WI38 (cell line): Measurements from ENCODE around the gene MAD1L1.

Experiments used
- H3K4me3 ChIP-seq: 2 replicates; pipeline ENCODE4 v1.5.1; 2011; ENCODE audit warnings: low read depth, mild to moderate bottlenecking, control low read depth, low read length
- TF ChIP-seq, protein P1 (sequence below): IDR thresholded peaks from 2 replicates; pipeline ENCODE4 v1.5.1; 2012; ENCODE audit warnings: low read depth, mild to moderate bottlenecking, control low read depth, low read length

Gene MAD1L1

GRCh38 chr7:2210551-2211258 lies 22.0 kb downstream of the MAD1L1 start:
- no peak overlapping the region for H3K4me3 ChIP-seq
- TF ChIP-seq, protein P1, sequence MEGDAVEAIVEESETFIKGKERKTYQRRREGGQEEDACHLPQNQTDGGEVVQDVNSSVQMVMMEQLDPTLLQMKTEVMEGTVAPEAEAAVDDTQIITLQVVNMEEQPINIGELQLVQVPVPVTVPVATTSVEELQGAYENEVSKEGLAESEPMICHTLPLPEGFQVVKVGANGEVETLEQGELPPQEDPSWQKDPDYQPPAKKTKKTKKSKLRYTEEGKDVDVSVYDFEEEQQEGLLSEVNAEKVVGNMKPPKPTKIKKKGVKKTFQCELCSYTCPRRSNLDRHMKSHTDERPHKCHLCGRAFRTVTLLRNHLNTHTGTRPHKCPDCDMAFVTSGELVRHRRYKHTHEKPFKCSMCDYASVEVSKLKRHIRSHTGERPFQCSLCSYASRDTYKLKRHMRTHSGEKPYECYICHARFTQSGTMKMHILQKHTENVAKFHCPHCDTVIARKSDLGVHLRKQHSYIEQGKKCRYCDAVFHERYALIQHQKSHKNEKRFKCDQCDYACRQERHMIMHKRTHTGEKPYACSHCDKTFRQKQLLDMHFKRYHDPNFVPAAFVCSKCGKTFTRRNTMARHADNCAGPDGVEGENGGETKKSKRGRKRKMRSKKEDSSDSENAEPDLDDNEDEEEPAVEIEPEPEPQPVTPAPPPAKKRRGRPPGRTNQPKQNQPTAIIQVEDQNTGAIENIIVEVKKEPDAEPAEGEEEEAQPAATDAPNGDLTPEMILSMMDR = no peak

GRCh38 chr7:2209961-2210323 lies 22.8 kb downstream of the MAD1L1 start:
- H3K4me3 ChIP-seq = no peak overlapping the region
- TF ChIP-seq, protein P1 = no peak

DNA sequence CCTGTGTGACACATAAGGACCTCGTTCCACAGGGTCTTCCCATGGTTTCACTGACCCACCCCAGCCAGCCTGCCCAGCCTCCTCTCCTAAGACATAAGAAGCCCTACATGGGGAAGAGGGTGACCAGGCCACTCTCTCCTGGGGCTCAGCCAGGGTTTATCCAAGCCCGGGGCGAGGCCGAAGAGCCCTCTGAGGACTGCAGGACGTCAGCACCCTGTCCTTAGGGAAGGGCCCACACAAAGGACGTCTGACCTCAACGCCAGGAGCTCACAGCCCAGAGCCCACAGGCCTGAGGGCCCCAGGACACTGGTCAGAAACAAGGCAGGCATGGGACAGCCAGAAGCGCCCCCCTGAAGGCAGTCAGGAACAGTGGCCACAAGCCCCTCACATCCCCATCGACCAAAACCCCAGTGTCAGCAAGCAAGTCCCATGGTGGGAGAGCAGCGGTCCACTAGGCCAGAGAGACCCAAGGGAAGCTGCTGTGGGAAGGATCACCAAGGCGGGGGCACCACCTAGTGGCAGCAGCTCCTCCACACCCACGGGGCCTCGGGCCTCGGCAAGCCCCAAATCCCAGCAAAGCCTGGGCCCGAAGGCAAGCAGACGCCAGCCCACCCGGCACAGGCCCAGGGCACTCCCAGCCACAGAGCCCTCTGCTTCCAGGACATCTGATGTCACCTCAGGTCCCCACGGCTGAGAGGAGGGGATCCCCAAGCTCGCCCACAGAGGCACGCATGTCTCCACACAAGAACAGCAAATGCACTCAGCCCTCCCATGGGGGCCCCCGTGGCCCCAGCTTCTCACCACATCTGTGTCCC lies 23.4 kb downstream of the MAD1L1 start:
- TF ChIP-seq, protein P1 = peak; percentile 82
- no peak overlapping the region for H3K4me3 ChIP-seq

DNA sequence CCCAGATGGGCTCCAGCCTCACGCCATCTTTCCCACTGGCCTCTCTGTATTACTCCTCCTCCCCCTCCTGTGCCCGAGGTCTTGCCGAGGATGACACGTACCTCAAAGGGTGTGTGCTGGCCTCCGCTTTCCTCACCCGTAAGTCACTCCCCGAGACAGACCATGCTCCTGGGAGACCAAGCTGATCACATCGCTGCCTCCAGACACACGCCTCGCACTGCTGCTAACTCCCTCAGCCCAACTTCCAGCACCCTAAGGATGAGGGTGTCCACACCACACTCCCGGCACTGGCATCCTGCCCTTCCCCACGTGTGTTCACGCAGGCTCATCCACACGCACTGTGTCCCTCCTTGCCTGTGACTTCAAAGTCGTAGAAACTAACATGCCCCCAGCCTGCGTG lies 24.0 kb downstream of the MAD1L1 start:
- TF ChIP-seq, protein P1 = no peak

GRCh38 chr7:2205036-2205780 lies 27.5 kb downstream of the MAD1L1 start:
- H3K4me3 ChIP-seq = no peak overlapping the region
- TF ChIP-seq, protein P1 = no peak

More for the DNA sequence above, 24.0 kb downstream of the MAD1L1 start:
- H3K4me3 ChIP-seq = no peak overlapping the region

- no peak overlapping the region for H3K4me3 ChIP-seq
- TF ChIP-seq, protein P1 = no peak
Measured at GRCh38 chr7:2204446-2204845, 28.3 kb downstream of the MAD1L1 start.
